Measurements from ENCODE around the gene SPESP1. TPM values are rescaled to one million over a fixed set of nuclear protein-coding genes. Genes with fewer than 3 reads are reported as not detected.

SPESP1 gene
- total RNA-seq (1.5 and 3.0 TPM in 2 replicates), polyA plus RNA-seq (1.5 and 2.0 TPM in 2 replicates), polyA minus RNA-seq (1.4 TPM in 2 replicates), Bru-seq, nascent RNA (percentile 34 among the genes with signal in this experiment), BruChase-seq, experiment 1, labeled RNA remaining after a 6-hour chase (percentile 78 among the genes with signal in this experiment), BruChase-seq, experiment 2, labeled RNA remaining after a 2-hour chase (percentile 56 among the genes with signal in this experiment)
- polyA plus RNA-seq (2011; cell fraction: cytosol; rRNA removed), result 3.0 and 3.2 TPM in 2 replicates
- 1.2 and 2.6 TPM in 2 replicates for polyA plus RNA-seq (2011; cell fraction: nucleus; rRNA removed)
- 10.4 and 12.6 TPM in 2 replicates for polyA plus RNA-seq (2012)
- polyA minus RNA-seq (2011; cell fraction: cytosol; rRNA and poly(A)+ RNA removed), result not detected
- 0.77 and 0.87 TPM in 2 replicates for polyA minus RNA-seq (2011; cell fraction: nucleus; rRNA and poly(A)+ RNA removed)
- long read RNA-seq, transcript SPESP1-201 (2 exons, 1,431 nt), result major isoform, 10 of 12 reads
- long read RNA-seq, partial matches to known transcripts, result 1 of 12 reads
- long read RNA-seq, other reads (novel, unspliced or antisense), result 1 of 12 reads

GRCh38 chr15:68930268-68931022 lies at the start of gene SPESP1:
Gene SPESP1 (plus strand): TSS chr15:68930525. CDS start chr15:68930654, 129 bp downstream.
- CTCF ChIA-PET, result no interaction called here
- TSS peak; percentile 64 for BruUV-seq (replicated peaks)

GRCh38 chr15:68885070-68885469 lies 45.3 kb upstream of the SPESP1 start:
- intact Hi-C loops (cut with micrococcal nuclease) (no loop called here), dilution Hi-C loops (cut with MboI; ENCODE audit: extremely low pct_ligation_motif_present, low sequenced_read_pairs) (no loop called here)
- H3K27ac ChIP-seq (ENCODE audit: insufficient read depth, low read depth, low read length), result no peak overlapping the region
- no peaks in the 10 kb centered on the region for H3K36me3 ChIP-seq (ENCODE audit: control insufficient read depth in 2 of 2, extremely low read depth in 1 of 2, insufficient read depth in 2 of 2, low read length in 2 of 2)
- no peak overlapping the region for H2AFZ ChIP-seq (ENCODE audit: low read depth, low read length)
- no TSS peak for BruUV-seq (replicated peaks)
- DNase-seq (ENCODE audit: low read depth, low spot score) (no peak), FAIRE-seq (no peak)
- H3K79me2 ChIP-seq (ENCODE audit: control insufficient read depth, insufficient read depth, low read length), result no peaks in the 10 kb centered on the region
- ChIA-PET POLR2A (no interaction called here), CTCF (interaction anchor here (1.1 to 1.6 kb wide), 3 partner anchors 9 to 12 kb away, joined by 3 to 6 read pairs (median 4); no protein-coding TSS in a partner anchor)
- no peaks in the 10 kb centered on the region for H3K9me3 ChIP-seq (replicated peaks; ENCODE audit: control insufficient read depth, insufficient read depth, low read length)
- H3K27me3 ChIP-seq (ENCODE audit: control insufficient read depth in 2 of 2, insufficient read depth in 2 of 2, low read length in 2 of 2), result peaks cover 0 to 2% of the 10 kb centered on the region in 2 experiments
- H3K4me3 ChIP-seq (replicated peaks in 1 of 3; ENCODE audit: insufficient read depth in 1 of 3, low read depth in 1 of 3, low read length in 3 of 3), result no peak overlapping the region
- no peaks in the 10 kb centered on the region for H3K9me1 ChIP-seq (replicated peaks; ENCODE audit: control insufficient read depth, extremely low read depth, insufficient read depth, low read length)
- H3K9ac ChIP-seq (replicated peaks; ENCODE audit: extremely low read depth, insufficient read depth, low read length), result no peak overlapping the region
- H3K4me2 ChIP-seq (ENCODE audit: insufficient read depth, low read length), result no peak overlapping the region
- TF ChIP-seq JUN (IDR thresholded peaks at IDR 0.05; ENCODE audit: borderline replicate concordance, insufficient read depth, insufficient read length, low read depth), result no peak
- TF ChIP-seq MYC (IDR thresholded peaks at IDR 0.05; ENCODE audit: low read depth, low read length), result no peak
- TF ChIP-seq POLR2A (IDR thresholded peaks at IDR 0.05; ENCODE audit: low read depth, low read length), result no peak
- TF ChIP-seq FOS (IDR thresholded peaks at IDR 0.05; ENCODE audit: borderline replicate concordance, insufficient read depth, low read length), result no peak
- TF ChIP-seq MAX (IDR thresholded peaks at IDR 0.05; ENCODE audit: insufficient read depth, insufficient read length), result no peak
- TF ChIP-seq GATA2 (IDR thresholded peaks at IDR 0.05; ENCODE audit: insufficient read depth, insufficient read length, low read depth, low read length), result no peak
- no peak for TF ChIP-seq EZH2 (IDR thresholded peaks at IDR 0.05; ENCODE audit: borderline replicate concordance, low read depth, low read length, severe bottlenecking)
- TF ChIP-seq POLR2AphosphoS5 (IDR thresholded peaks at IDR 0.05; ENCODE audit: insufficient read depth, low read depth, low read length), result no peak
- TF ChIP-seq, protein P1, sequence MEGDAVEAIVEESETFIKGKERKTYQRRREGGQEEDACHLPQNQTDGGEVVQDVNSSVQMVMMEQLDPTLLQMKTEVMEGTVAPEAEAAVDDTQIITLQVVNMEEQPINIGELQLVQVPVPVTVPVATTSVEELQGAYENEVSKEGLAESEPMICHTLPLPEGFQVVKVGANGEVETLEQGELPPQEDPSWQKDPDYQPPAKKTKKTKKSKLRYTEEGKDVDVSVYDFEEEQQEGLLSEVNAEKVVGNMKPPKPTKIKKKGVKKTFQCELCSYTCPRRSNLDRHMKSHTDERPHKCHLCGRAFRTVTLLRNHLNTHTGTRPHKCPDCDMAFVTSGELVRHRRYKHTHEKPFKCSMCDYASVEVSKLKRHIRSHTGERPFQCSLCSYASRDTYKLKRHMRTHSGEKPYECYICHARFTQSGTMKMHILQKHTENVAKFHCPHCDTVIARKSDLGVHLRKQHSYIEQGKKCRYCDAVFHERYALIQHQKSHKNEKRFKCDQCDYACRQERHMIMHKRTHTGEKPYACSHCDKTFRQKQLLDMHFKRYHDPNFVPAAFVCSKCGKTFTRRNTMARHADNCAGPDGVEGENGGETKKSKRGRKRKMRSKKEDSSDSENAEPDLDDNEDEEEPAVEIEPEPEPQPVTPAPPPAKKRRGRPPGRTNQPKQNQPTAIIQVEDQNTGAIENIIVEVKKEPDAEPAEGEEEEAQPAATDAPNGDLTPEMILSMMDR (IDR thresholded peaks at IDR 0.05; ENCODE audit: extremely low read depth in 1 of 2, insufficient read depth in 1 of 2, low read depth in 1 of 2, low read length in 2 of 2), result no peak
- H3K4me1 ChIP-seq (ENCODE audit: control insufficient read depth, extremely low read depth, insufficient read depth, low read length), result no peaks in the 10 kb centered on the region
- H4K20me1 ChIP-seq (replicated peaks; ENCODE audit: control insufficient read depth, extremely low read depth, insufficient read depth, low read length), result no peaks in the 10 kb centered on the region

More at GRCh38 chr15:68930268-68931022, at the start of gene SPESP1:
- Histone ChIP-seq H3K9me1 (replicated peaks; ENCODE audit: control insufficient read depth, extremely low read depth, insufficient read depth, low read length) (no peaks in the 10 kb centered on the region), H4K20me1 (replicated peaks; ENCODE audit: control insufficient read depth, extremely low read depth, insufficient read depth, low read length) (no peaks in the 10 kb centered on the region), H3K27me3 (ENCODE audit: control insufficient read depth in 2 of 2, insufficient read depth in 2 of 2, low read length in 2 of 2) (peaks cover 0 to 9% of the 10 kb centered on the region in 2 experiments), H3K9me3 (replicated peaks; ENCODE audit: control insufficient read depth, insufficient read depth, low read length) (no peaks in the 10 kb centered on the region), H3K4me3 (replicated peaks in 1 of 3; ENCODE audit: insufficient read depth in 1 of 3, low read depth in 1 of 3, low read length in 3 of 3) (peak within 1 kb of the TSS; percentile 31 to 40 (median 32)), H3K4me1 (ENCODE audit: control insufficient read depth, extremely low read depth, insufficient read depth, low read length) (no peaks in the 10 kb centered on the region), H3K36me3 (ENCODE audit: control insufficient read depth in 2 of 2, extremely low read depth in 1 of 2, insufficient read depth in 2 of 2, low read length in 2 of 2) (no peaks in the 10 kb centered on the region), H3K4me2 (ENCODE audit: insufficient read depth, low read length) (peak within 1 kb of the TSS; percentile 52), H3K9ac (replicated peaks; ENCODE audit: extremely low read depth, insufficient read depth, low read length) (peak within 1 kb of the TSS; percentile 61), H2AFZ (ENCODE audit: low read depth, low read length) (peak within 1 kb of the TSS; percentile 87), H3K79me2 (ENCODE audit: control insufficient read depth, insufficient read depth, low read length) (no peaks in the 10 kb centered on the region), H3K27ac (ENCODE audit: insufficient read depth, low read depth, low read length) (no peak within 1 kb of the TSS)
- dilution Hi-C loops (cut with MboI; ENCODE audit: extremely low pct_ligation_motif_present, low sequenced_read_pairs), result no loop called here
- FAIRE-seq (peak; percentile 53), DNase-seq (ENCODE audit: low read depth, low spot score) (peak; percentile 73)
- POLR2A ChIA-PET, result no interaction called here
- intact Hi-C loops (cut with micrococcal nuclease), result no loop called here
- TF ChIP-seq FOS (IDR thresholded peaks at IDR 0.05; ENCODE audit: borderline replicate concordance, insufficient read depth, low read length) (no peak), MAX (IDR thresholded peaks at IDR 0.05; ENCODE audit: insufficient read depth, insufficient read length) (peak; percentile 37)
